Trophoblast cell (in vitro differentiated cells and primary cell): ENCODE results near the gene SLC9C1.
"Not testable (repeated sequence)": the region's sequence is repeated elsewhere in the genome, so short reads cannot be mapped to it uniquely, and the experiment has no call there.

Experiments
- DNase-seq, 2 donors: peaks; one replicate each; pipeline ENCODE4 v3.0.0-alpha.2; 2016
- H2AFZ ChIP-seq: 2 replicates; pipeline ENCODE4 v1.6.1; 2013; ENCODE audit warnings: low read length, moderate library complexity, mild to moderate bottlenecking; ENCODE audit not compliant: insufficient read depth, poor library complexity
- H2AK5ac ChIP-seq: 2 replicates; pipeline ENCODE4 v1.6.1; 2013; ENCODE audit warnings: mild to moderate bottlenecking, low read length
- H2BK120ac ChIP-seq: 2 replicates; pipeline ENCODE4 v1.6.1; 2013; ENCODE audit warnings: low read length, mild to moderate bottlenecking, moderate library complexity; ENCODE audit not compliant: insufficient read depth, poor library complexity
- H2BK12ac ChIP-seq: 2 replicates; pipeline ENCODE4 v1.6.1; 2013; ENCODE audit warnings: mild to moderate bottlenecking, low read length, moderate library complexity
- H2BK5ac ChIP-seq: 2 replicates; pipeline ENCODE4 v1.6.1; 2013; ENCODE audit warnings: low read length, low read depth, moderate library complexity, mild to moderate bottlenecking; ENCODE audit not compliant: poor library complexity
- H3K14ac ChIP-seq: 2 replicates; pipeline ENCODE4 v1.6.1; 2013; ENCODE audit warnings: mild to moderate bottlenecking, low read length
- H3K18ac ChIP-seq: 2 replicates; pipeline ENCODE4 v1.6.1; 2013; ENCODE audit warnings: mild to moderate bottlenecking, low read length
- H3K23ac ChIP-seq: 2 replicates; pipeline ENCODE4 v1.6.1; 2013; ENCODE audit warnings: low read length
- H3K27ac ChIP-seq: 2 replicates; pipeline ENCODE4 v1.5.1; 2013; ENCODE audit warnings: low read depth, mild to moderate bottlenecking, inconsistent platforms, low read length, moderate library complexity
- H3K27me3 ChIP-seq: 2 replicates; pipeline ENCODE4 v1.6.1; 2013; ENCODE audit warnings: inconsistent platforms, mild to moderate bottlenecking, low read length, moderate library complexity; ENCODE audit not compliant: insufficient read depth
- H3K36me3 ChIP-seq, 2 experiments: 1 replicate in 1 of 2; 2 replicates in 1 of 2; pipeline ENCODE4 v1.6.1; 2013; ENCODE audit warnings: low read length in 2 of 2, mild to moderate bottlenecking in 2 of 2, moderate library complexity in 1 of 2; ENCODE audit not compliant: insufficient read depth in 2 of 2, control insufficient read depth in 1 of 2
- H3K4ac ChIP-seq: 2 replicates; pipeline ENCODE4 v1.6.1; 2013; ENCODE audit warnings: low read depth, mild to moderate bottlenecking, low read length, moderate library complexity
- H3K4me1 ChIP-seq, 2 experiments: 1 replicate in 1 of 2; 2 replicates in 1 of 2; pipeline ENCODE4 v1.6.1; 2013; ENCODE audit warnings: low read length in 2 of 2, mild to moderate bottlenecking in 2 of 2, moderate library complexity in 1 of 2; ENCODE audit not compliant: insufficient read depth in 2 of 2, control insufficient read depth in 1 of 2
- H3K4me2 ChIP-seq: 2 replicates; pipeline ENCODE4 v1.6.1; 2013; ENCODE audit warnings: inconsistent platforms, mild to moderate bottlenecking, low read length, moderate library complexity
- H3K4me3 ChIP-seq: 2 replicates; pipeline ENCODE4 v1.5.1; 2013; ENCODE audit warnings: mild to moderate bottlenecking, low read depth, low read length, inconsistent platforms
- H3K79me1 ChIP-seq: one replicate; pipeline ENCODE4 v1.6.1; 2013; ENCODE audit warnings: low read length
- H3K79me2 ChIP-seq: 2 replicates; pipeline ENCODE4 v1.6.1; 2013; ENCODE audit warnings: low read length, mild to moderate bottlenecking; ENCODE audit not compliant: control insufficient read depth, insufficient read depth, poor library complexity
- H3K9ac ChIP-seq: 2 replicates; pipeline ENCODE4 v1.6.1; 2013; ENCODE audit warnings: mild to moderate bottlenecking, low read length
- H3K9me3 ChIP-seq: 2 replicates; pipeline ENCODE4 v1.6.1; 2013; ENCODE audit warnings: low read depth, mild to moderate bottlenecking, control low read depth, inconsistent platforms, low read length; ENCODE audit not compliant: insufficient read depth
- H4K12ac ChIP-seq: 2 replicates; pipeline ENCODE4 v1.6.1; 2013; ENCODE audit warnings: low read depth, mild to moderate bottlenecking, low read length, moderate library complexity
- H4K8ac ChIP-seq: 2 replicates; pipeline ENCODE4 v1.6.1; 2013; ENCODE audit warnings: low read depth, mild to moderate bottlenecking, low read length, moderate library complexity
- H4K91ac ChIP-seq: one replicate; pipeline ENCODE4 v1.6.1; 2013; ENCODE audit warnings: low read depth, mild to moderate bottlenecking, low read length, moderate library complexity
- WGBS: extraction: QIAGEN DNeasy Blood & Tissue Kit; methylation state at CpG from one replicate; pipeline ENCODE4 v1.1.7; 2013; ENCODE audit warnings: missing lambda C conversion rate; ENCODE audit not compliant: insufficient read length, insufficient coverage; ENCODE audit errors: extremely low coverage; 5-methylcytosine and 5-hydroxymethylcytosine counted together

The SLC9C1 gene

GRCh38 chr3:112187300-112187699 is 106.7 kb downstream of the SLC9C1 start:
- Histone ChIP-seq H2BK120ac (no peak overlapping the region), H3K4me2 (no peak overlapping the region)
- no CpG with 5 or more reads among the region's 1 CpG for WGBS

GRCh38 chr3:112185423-112186035 is 108.5 kb downstream of the SLC9C1 start:
- H3K4me3 ChIP-seq, H3K4me1 ChIP-seq, H3K9ac ChIP-seq, H3K14ac ChIP-seq, H2AFZ ChIP-seq, H2BK5ac ChIP-seq, H3K18ac ChIP-seq, H3K23ac ChIP-seq, H4K91ac ChIP-seq, H3K79me1 ChIP-seq, H3K27ac ChIP-seq, H2BK120ac ChIP-seq, H4K12ac ChIP-seq, H3K36me3 ChIP-seq, H3K27me3 ChIP-seq, H2AK5ac ChIP-seq, DNase-seq, H4K8ac ChIP-seq, H2BK12ac ChIP-seq, H3K79me2 ChIP-seq, H3K9me3 ChIP-seq, H3K4ac ChIP-seq: not testable (repeated sequence)
- no CpG with 5 or more reads among the region's 42 CpGs for WGBS
- peak overlapping the region; percentile 62 for H3K4me2 ChIP-seq

More at GRCh38 chr3:112187300-112187699, 106.7 kb downstream of the SLC9C1 start:
- Histone ChIP-seq H3K36me3 (no peaks in the 10 kb centered on the region), H3K23ac (no peak overlapping the region), H3K27me3 (no peaks in the 10 kb centered on the region), H2BK5ac (no peak overlapping the region), H3K4me3 (no peak overlapping the region), H3K27ac (no peak overlapping the region), H2BK12ac (no peak overlapping the region), H3K4ac (no peak overlapping the region), H2AK5ac (no peak overlapping the region), H3K14ac (no peak overlapping the region), H3K79me1 (no peaks in the 10 kb centered on the region), H3K9me3 (no peaks in the 10 kb centered on the region), H4K12ac (no peak overlapping the region), H3K18ac (no peak overlapping the region), H3K4me1 (peaks cover 0 to 2% of the 10 kb centered on the region in 2 experiments), H2AFZ (no peak overlapping the region), H3K9ac (no peak overlapping the region), H4K8ac (no peak overlapping the region), H4K91ac (no peak overlapping the region), H3K79me2 (no peaks in the 10 kb centered on the region)
- no peak for DNase-seq

GRCh38 chr3:112175646-112176045 is 118.4 kb downstream of the SLC9C1 start:
- H3K9ac ChIP-seq = no peak overlapping the region
- no peaks in the 10 kb centered on the region for H3K27me3 ChIP-seq
- no peak overlapping the region for H2AK5ac ChIP-seq
- no peak overlapping the region for H2AFZ ChIP-seq
- WGBS = no CpG with 5 or more reads among the region's 6 CpGs
- H4K91ac ChIP-seq = no peak overlapping the region
- H3K79me2 ChIP-seq = no peaks in the 10 kb centered on the region
- H3K79me1 ChIP-seq = no peaks in the 10 kb centered on the region
- H3K14ac ChIP-seq = no peak overlapping the region
- no peak overlapping the region for H2BK120ac ChIP-seq
- H4K8ac ChIP-seq = no peak overlapping the region
- H3K27ac ChIP-seq = no peak overlapping the region
- H4K12ac ChIP-seq = no peak overlapping the region
- peaks cover 3% of the 10 kb centered on the region for H3K9me3 ChIP-seq
- H3K36me3 ChIP-seq = no peaks in the 10 kb centered on the region
- no peak overlapping the region for H3K4me2 ChIP-seq
- H3K4me1 ChIP-seq = no peaks in the 10 kb centered on the region
- DNase-seq = no peak
- no peak overlapping the region for H2BK12ac ChIP-seq
- H3K4me3 ChIP-seq = no peak overlapping the region
- no peak overlapping the region for H2BK5ac ChIP-seq
- H3K23ac ChIP-seq = no peak overlapping the region
- no peak overlapping the region for H3K4ac ChIP-seq
- no peak overlapping the region for H3K18ac ChIP-seq

- H3K4me2 ChIP-seq = no peak overlapping the region
Measured at GRCh38 chr3:112175037-112175436, 119.0 kb downstream of the SLC9C1 start.

More at GRCh38 chr3:112175037-112175436, 119.0 kb downstream of the SLC9C1 start:
- no peak overlapping the region for H3K27ac ChIP-seq
- H4K91ac ChIP-seq = no peak overlapping the region
- H3K4ac ChIP-seq = no peak overlapping the region
- H2AFZ ChIP-seq = no peak overlapping the region
- no peak overlapping the region for H3K9ac ChIP-seq
- DNase-seq = no peak
- H3K4me1 ChIP-seq = no peaks in the 10 kb centered on the region
- H2BK5ac ChIP-seq = no peak overlapping the region
- H3K79me2 ChIP-seq = no peaks in the 10 kb centered on the region
- no peak overlapping the region for H2BK12ac ChIP-seq
- H3K27me3 ChIP-seq = no peaks in the 10 kb centered on the region
- WGBS = no CpG with 5 or more reads among the region's 5 CpGs
- H3K14ac ChIP-seq = no peak overlapping the region
- no peaks in the 10 kb centered on the region for H3K79me1 ChIP-seq
- H3K18ac ChIP-seq = no peak overlapping the region
- H3K9me3 ChIP-seq = peaks cover 3% of the 10 kb centered on the region
- H3K4me3 ChIP-seq = no peak overlapping the region
- no peaks in the 10 kb centered on the region for H3K36me3 ChIP-seq
- no peak overlapping the region for H4K8ac ChIP-seq
- H2BK120ac ChIP-seq = no peak overlapping the region
- H3K23ac ChIP-seq = no peak overlapping the region
- H4K12ac ChIP-seq = no peak overlapping the region
- H2AK5ac ChIP-seq = no peak overlapping the region
